GM12865 (cell line): ENCODE results near the gene FBXO46.

Experiments used
- DNase-seq: peaks from one replicate; pipeline ENCODE4 v3.0.0; 2010; ENCODE audit warnings: low read depth
- H3K4me3 ChIP-seq: 2 replicates; pipeline ENCODE4 v1.5.1; 2011; ENCODE audit warnings: mild to moderate bottlenecking, low read depth, low read length, control low read depth
- TF ChIP-seq, protein P1 (sequence below): IDR thresholded peaks from 2 replicates; pipeline ENCODE4 v1.5.1; 2011; ENCODE audit warnings: low read length, control low read depth, low read depth, inconsistent platforms; ENCODE audit not compliant: insufficient read depth; ENCODE audit errors: missing control alignments

FBXO46 gene

DNA sequence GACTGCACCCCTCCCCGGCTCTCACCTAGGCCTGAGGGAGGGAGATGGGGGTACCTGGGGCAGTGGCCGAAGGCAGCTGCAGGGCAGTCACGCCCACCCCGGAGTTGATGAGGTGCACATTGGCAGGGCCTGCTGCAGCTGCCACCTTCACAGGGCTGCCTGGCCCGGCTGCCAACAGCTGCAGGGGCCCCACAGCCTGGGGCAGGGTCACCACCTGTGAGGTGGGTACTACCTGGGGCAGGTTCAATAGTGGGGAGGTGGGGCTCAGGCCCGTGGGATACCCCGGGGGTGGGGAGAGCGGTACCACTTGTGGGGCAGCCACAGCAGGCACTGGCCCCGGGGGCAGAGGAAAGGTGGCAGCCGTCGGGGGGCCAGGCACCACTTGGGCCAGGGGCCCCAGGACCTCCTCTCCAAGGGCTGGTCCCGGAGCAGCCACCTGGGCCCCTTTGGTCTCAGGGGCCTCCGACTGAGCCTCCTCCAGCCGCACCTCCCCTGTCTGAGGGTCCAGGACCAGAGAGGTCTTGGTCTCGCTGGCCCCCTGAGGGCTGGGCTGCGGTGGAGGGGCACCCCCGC is 35.7 kb upstream of the FBXO46 start:
- H3K4me3 ChIP-seq = no peak overlapping the region
- TF ChIP-seq, protein P1, sequence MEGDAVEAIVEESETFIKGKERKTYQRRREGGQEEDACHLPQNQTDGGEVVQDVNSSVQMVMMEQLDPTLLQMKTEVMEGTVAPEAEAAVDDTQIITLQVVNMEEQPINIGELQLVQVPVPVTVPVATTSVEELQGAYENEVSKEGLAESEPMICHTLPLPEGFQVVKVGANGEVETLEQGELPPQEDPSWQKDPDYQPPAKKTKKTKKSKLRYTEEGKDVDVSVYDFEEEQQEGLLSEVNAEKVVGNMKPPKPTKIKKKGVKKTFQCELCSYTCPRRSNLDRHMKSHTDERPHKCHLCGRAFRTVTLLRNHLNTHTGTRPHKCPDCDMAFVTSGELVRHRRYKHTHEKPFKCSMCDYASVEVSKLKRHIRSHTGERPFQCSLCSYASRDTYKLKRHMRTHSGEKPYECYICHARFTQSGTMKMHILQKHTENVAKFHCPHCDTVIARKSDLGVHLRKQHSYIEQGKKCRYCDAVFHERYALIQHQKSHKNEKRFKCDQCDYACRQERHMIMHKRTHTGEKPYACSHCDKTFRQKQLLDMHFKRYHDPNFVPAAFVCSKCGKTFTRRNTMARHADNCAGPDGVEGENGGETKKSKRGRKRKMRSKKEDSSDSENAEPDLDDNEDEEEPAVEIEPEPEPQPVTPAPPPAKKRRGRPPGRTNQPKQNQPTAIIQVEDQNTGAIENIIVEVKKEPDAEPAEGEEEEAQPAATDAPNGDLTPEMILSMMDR = no peak
- no peak for DNase-seq

DNA sequence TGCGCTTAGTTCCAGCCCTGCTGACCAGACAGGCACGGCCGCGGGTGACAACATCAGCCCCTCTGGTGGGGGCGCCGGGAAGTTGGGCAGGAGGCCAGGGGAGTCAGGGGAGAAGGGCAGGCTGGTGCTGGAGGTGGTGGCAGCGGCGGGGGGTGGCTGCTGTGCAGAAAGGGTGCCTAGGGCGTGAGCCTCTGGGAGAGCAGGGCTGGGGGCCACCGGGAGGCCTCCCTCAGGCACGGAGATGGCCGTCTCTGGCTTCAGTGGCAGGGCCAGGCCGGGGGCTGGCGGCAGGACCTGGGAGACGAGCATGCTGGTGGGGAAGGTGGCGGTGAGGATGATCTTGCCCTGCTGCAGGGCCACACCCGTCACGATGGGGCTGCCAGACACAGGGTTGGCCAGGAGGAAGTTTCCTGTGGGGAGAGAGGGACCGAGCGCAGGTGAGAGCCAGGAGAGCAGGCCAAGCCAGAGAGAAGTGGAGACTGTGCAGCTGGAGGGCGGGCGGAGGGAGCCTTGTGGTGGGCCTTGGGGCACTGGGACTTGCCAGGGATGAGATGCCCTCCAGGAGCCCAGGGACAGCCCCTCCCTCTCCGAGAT is 35.1 kb upstream of the FBXO46 start:
- DNase-seq = no peak
- TF ChIP-seq, protein P1 = no peak
- no peak overlapping the region for H3K4me3 ChIP-seq

DNA sequence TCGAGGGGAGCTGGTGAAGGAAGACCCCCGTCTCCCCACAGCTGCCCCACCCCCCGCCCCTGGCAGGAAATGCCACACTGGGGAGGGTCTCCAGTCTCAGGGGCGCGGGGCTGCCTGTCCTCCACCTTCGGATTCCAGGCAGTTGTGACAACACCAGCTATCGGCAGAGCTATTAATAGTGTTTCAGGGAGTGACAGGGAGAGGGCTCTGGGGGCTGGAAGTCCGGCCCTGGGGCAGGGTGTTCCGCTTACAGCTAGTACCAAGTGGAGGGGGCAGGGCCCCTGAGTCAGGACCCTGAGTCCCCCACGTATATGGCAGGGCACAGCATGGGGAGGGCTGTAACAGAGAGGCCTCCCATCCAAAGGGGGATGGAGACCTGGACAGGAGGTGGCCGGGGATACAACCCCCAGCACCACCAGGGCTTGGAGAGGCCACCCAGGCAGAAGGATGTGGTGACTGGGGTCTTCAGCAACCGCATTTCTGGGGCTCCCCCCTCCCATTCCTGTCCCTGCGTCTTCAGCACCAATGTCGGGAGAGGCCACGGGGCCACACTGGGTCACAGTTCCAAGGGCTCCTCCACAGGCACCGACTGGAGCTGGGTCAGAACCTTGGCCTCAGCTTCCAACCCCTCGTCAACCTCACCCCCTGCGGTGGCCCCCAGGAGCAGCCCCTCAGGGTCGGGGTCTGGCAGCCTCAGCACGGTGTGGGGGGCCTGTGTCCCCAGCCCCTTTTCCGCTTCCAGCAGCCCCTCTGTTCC is 34.4 kb upstream of the FBXO46 start:
- no peak for DNase-seq
- TF ChIP-seq, protein P1 = no peak
- no peak overlapping the region for H3K4me3 ChIP-seq

DNA sequence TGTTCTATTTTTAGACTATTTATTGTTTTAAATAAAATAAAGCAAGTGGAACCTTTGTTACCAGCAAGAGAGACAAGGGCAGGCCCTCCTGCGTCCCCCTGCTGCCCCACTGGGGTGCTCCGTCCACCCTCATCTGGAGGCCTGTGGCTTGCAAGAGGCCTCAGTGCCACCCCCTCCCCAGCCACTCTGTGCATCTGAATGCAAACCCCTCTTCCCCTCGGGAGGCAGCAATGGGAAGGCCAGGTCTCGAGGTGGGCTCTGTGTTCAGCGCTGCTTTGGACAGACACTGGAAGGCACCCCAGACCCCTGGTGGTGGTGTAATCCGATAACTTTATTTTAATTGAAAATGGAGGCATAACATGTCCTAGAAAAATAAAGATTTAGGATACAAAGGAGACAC is 33.8 kb upstream of the FBXO46 start:
- DNase-seq = no peak

DNA sequence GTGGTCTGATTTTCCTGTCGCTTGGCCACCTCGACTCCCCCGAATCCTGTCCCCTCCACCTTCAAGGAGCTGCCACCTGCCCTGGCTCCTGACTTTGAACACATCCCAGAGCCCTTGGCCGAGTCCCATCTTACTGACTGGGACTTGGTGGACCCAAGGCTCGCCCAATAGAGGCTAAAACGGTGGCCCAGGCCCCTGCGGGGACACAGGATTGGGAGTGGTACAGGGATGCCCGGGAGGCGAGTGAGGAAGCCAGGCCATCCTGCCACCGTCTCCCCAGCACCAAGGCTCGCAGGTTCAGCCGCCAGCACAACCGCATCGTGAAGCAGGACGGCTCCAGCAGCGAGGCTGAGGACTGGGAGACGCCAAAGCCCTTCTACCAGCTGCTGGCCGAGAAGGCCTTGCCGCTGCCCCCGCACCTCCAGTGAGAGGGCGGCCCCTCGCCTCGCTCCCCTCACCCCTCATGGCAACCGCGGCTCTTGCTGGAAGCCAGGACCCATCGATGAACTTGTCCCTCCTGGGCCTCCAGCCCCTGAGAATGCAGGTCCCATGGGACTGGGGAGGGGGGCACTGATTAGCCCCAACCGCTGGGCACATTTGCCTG is 33.1 kb upstream of the FBXO46 start:
- no peak overlapping the region for H3K4me3 ChIP-seq
- TF ChIP-seq, protein P1 = no peak
- no peak for DNase-seq

More for the DNA sequence above, 33.8 kb upstream of the FBXO46 start:
- TF ChIP-seq, protein P1 = no peak
- H3K4me3 ChIP-seq = no peak overlapping the region

DNA sequence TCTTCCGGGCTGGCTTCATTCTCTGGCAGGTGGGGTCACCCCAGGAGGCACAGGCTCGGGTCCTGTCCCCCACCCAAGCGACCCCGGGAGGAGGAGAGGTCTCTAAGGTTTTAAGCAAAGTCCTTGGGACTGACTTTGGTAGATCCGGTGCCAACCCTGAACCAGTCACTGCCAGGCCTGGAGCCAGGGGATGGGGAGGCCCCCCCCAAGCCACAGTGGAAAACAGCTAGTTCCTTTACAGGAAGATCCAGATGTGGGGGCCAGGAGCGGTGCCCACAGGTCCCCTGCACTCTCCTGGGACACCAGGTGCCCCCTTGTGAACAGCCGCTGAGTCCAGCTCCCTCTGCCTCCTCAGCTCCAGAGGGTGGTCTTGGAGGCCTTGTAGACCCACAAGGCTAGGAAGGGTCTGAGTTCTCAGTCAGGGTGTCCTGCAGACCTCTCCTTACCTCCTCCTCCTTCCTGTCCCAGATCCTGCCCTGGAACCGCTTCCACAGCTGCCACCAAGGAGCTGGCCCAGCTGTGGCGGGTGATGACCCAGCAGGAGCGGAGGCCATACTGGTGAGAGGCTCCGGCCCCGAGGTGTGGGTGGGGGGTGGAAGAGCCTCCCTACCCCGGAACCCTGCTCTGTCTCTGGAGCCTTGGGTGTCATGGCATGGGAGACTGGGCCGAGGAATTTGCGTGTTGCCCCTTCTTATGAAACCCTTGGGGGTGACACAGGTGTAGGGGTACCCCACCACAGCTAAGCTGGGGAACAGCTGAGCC is 32.4 kb upstream of the FBXO46 start:
- no peak overlapping the region for H3K4me3 ChIP-seq
- no peak for DNase-seq
- TF ChIP-seq, protein P1 = no peak
